ENCODE results near the gene ITGB2.

The ITGB2 gene

GRCh38 chr21:44840771-44841170 is 79.9 kb downstream of the ITGB2 start:
- TF ChIP-seq CTCF (IDR thresholded peaks at IDR 0.05; ENCODE audit: control extremely low read depth, extremely low read depth, low read depth, missing control alignments), result no peak
- CTCF ChIA-PET, result interaction anchor here (1.0 kb wide), 1 partner anchor 17 kb away, joined by 3 read pairs; no protein-coding TSS in a partner anchor
- POLR2A ChIA-PET, result no interaction called here
- DNase-seq (ENCODE audit: extremely low spot score), result no peak

GRCh38 chr21:44838951-44839350 is 81.7 kb downstream of the ITGB2 start:
- TF ChIP-seq CTCF (IDR thresholded peaks at IDR 0.05; ENCODE audit: control extremely low read depth, extremely low read depth, low read depth, missing control alignments), result no peak
- POLR2A ChIA-PET, result no interaction called here

GRCh38 chr21:44838039-44838895 is 82.4 kb downstream of the ITGB2 start:
- no peak for DNase-seq (ENCODE audit: extremely low spot score)

More at GRCh38 chr21:44838951-44839350, 81.7 kb downstream of the ITGB2 start:
- CTCF ChIA-PET, result no interaction called here
- DNase-seq (ENCODE audit: extremely low spot score), result no peak

GRCh38 chr21:44837537-44837936 is 83.2 kb downstream of the ITGB2 start:
- no peak for TF ChIP-seq CTCF (IDR thresholded peaks at IDR 0.05; ENCODE audit: control extremely low read depth, extremely low read depth, low read depth, missing control alignments)
- ChIA-PET CTCF (interaction anchor here (1.0 kb wide), 1 partner anchor 44 kb away, joined by 3 read pairs; no protein-coding TSS in a partner anchor), POLR2A (no interaction called here)
- DNase-seq (ENCODE audit: extremely low spot score), result no peak

More at GRCh38 chr21:44838039-44838895, 82.4 kb downstream of the ITGB2 start:
- ChIA-PET POLR2A (no interaction called here), CTCF (interaction anchor here (1.0 kb wide), 1 partner anchor 45 kb away, joined by 3 read pairs; no protein-coding TSS in a partner anchor)
- no peak for TF ChIP-seq CTCF (IDR thresholded peaks at IDR 0.05; ENCODE audit: control extremely low read depth, extremely low read depth, low read depth, missing control alignments)

GRCh38 chr21:44836666-44837471 is 83.8 kb downstream of the ITGB2 start:
- DNase-seq (ENCODE audit: extremely low spot score), result no peak
- POLR2A ChIA-PET, result no interaction called here
- CTCF ChIA-PET, result no interaction called here
- TF ChIP-seq CTCF (IDR thresholded peaks at IDR 0.05; ENCODE audit: control extremely low read depth, extremely low read depth, low read depth, missing control alignments), result no peak

- TF ChIP-seq CTCF (IDR thresholded peaks at IDR 0.05; ENCODE audit: control extremely low read depth, extremely low read depth, low read depth, missing control alignments), result no peak
- ChIA-PET POLR2A (no interaction called here), CTCF (no interaction called here)
- DNase-seq (ENCODE audit: extremely low spot score), result no peak
These were observed 84.4 kb downstream of the ITGB2 start for GRCh38 chr21:44836349-44836665.

All from GM10248 (cell line).